GM12873 (cell line): ENCODE measurements around the gene NOLC1.

Experiments
- TF ChIP-seq, protein P1 (sequence below): IDR thresholded peaks from 2 replicates; pipeline ENCODE4 v1.5.1; 2012; ENCODE audit warnings: low read depth, mild to moderate bottlenecking, moderate library complexity, low read length, control low read depth; ENCODE audit not compliant: insufficient read depth; ENCODE audit errors: missing control alignments

The NOLC1 gene

DNA sequence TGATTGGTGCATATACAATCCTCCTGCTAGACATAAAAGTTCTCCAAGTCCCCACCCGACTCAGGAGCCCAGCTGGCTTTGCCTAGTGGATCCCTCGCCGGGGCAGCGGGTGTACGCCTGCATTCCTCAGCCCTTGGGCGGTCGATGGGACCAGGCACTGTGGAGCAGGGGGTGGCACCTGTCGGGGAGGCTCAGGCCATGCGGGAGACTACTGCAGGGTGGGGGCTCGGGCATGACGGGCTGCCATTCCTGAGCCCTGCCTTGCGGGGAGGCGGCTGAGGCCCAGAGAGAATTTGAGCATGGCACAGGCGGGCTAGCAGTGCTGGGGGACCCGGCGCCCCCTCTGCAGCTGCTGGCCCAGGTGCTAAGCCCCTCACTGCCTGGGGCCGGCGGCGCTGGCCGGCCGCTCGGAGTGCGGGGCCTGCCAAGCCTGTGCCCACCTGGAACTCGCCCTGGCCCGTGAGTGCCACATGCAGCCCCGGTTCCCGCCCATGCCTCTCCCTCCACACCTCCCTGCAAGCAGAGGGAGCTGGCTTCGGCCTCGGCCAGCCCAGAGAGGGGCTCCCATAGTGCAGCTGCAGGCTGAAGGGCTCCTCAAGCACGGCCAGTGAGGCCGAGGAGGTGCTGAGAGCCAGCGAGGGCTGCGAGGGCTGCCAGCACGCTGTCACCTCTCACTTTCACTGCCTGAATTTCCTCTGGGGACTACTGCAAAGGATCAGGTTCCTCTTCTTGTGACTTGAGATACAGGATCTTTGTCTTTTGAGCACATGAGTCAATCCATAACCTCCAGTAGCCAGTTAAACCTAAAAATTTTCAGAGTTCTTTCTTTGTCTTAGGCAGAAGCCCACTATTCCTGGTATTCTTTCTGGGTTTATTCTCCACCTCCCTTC is 48.8 kb downstream of the NOLC1 start:
- TF ChIP-seq, protein P1, sequence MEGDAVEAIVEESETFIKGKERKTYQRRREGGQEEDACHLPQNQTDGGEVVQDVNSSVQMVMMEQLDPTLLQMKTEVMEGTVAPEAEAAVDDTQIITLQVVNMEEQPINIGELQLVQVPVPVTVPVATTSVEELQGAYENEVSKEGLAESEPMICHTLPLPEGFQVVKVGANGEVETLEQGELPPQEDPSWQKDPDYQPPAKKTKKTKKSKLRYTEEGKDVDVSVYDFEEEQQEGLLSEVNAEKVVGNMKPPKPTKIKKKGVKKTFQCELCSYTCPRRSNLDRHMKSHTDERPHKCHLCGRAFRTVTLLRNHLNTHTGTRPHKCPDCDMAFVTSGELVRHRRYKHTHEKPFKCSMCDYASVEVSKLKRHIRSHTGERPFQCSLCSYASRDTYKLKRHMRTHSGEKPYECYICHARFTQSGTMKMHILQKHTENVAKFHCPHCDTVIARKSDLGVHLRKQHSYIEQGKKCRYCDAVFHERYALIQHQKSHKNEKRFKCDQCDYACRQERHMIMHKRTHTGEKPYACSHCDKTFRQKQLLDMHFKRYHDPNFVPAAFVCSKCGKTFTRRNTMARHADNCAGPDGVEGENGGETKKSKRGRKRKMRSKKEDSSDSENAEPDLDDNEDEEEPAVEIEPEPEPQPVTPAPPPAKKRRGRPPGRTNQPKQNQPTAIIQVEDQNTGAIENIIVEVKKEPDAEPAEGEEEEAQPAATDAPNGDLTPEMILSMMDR = no peak

DNA sequence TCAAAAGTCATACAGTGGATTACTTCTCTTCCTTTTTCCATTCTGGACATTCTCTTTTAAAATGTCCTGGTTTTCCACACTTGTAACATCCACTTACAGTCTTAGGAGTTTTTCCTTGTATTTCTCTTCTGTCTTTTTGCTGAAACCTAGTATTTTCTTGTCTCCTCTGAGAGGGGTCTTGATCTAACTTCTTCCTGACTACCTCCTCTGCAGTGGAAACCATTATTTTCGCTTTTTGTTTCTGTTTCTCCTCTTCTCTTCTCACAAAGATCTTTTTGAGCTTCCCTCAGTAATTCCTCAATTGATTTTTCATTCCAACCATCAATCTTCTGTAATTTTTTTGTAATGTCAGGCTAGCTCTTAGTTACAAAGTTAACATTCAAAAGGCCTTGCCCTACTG is 50.2 kb downstream of the NOLC1 start:
- TF ChIP-seq, protein P1 = no peak

DNA sequence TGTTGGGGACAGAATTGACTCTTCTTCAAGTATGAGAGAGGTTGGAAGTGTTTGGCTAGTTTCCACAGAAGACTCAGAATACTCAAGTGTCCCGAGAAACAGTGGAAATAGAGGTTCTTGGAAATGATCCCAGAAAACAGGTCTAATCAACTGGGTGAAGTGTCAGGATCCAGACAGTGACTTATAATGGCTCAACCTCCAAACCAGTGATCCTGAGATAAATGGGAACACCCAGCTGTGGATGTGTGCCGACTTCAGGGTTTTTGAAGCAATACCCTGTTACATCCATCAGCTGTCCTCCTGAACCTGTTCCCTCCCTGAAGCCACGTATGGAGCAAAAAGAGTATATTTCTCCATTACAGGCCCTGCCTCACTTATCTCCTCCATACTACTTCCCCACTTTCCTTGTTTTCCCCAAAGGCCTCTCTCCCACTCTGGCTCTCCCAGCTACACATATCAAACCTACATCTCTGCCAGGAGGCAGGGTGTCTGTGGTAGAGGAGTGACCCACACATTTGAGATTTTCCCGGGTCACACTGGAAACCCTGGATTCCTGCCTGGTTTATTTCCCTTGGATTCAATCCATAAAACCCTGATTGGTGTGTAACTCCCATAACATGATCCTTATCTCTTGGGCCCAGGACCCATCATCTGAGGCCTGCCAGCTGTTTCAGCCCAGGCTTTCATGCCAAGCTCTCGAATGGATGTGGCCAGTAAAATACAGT is 56.3 kb downstream of the NOLC1 start:
- TF ChIP-seq, protein P1 = no peak

DNA sequence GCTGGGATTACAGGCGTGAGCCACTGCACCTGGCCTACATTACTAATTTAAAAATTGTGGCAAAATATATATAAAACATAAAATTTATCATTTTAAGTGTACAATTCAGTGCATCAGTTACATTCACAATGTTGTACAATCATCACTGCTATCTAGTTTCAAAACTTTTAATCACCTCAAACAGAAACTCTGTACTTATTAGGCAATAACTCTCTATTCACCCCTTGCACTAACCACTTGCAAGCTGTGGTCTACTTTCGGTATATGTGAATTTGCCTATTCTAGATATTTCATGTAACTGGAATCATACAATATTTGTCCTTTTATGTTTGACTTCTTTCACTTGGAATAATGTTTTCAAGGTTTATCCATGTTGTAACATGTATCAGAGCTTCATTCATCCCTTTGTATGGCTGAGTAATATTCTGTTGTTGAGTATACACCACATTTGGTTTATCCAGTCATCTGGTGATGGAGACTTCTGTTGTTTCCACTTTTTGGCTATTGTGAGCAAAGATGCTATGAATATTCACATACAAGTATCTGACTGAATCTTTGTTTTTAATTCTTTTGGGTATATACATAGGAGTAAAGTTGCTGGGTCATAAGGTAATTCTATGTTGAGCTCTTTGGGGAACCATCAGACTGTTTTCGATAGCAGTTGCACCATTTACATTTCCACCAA is 59.6 kb downstream of the NOLC1 start:
- TF ChIP-seq, protein P1 = no peak
